HG02623 (cell line): ENCODE measurements around the gene CNBP.
"Not testable (repeated sequence)": the region's sequence is repeated elsewhere in the genome, so short reads cannot be mapped to it uniquely, and the experiment has no call there.

ENCODE experiments used
- ATAC-seq: cut with Tn5 transposase; IDR thresholded peaks from one replicate; pipeline ENCODE4 v1.9.1; 2021; ENCODE audit warnings: moderate library complexity; ENCODE audit not compliant: unreplicated experiment

CNBP gene

GRCh38 chr3:129183569-129184395 lies at the start of gene CNBP:
CNBP (minus strand) TSS chr3:129183896; CDS start chr3:129171757, 12,139 bp downstream.
- peak; percentile 97 for ATAC-seq

- no peak for ATAC-seq
Measured at GRCh38 chr3:129231331-129232119, 47.8 kb upstream of the CNBP start.

GRCh38 chr3:129230311-129231019 lies 46.8 kb upstream of the CNBP start:
- no peak for ATAC-seq

GRCh38 chr3:129228891-129229585 lies 45.3 kb upstream of the CNBP start:
- ATAC-seq = no peak

GRCh38 chr3:129226374-129226773 lies 42.7 kb upstream of the CNBP start:
- ATAC-seq = no peak

GRCh38 chr3:129224984-129225393 lies 41.3 kb upstream of the CNBP start:
- no peak for ATAC-seq

- ATAC-seq = not testable (repeated sequence)
Measured at GRCh38 chr3:129224387-129224786, 40.7 kb upstream of the CNBP start.

- no peak for ATAC-seq
Measured at GRCh38 chr3:129218742-129219141, 35.0 kb upstream of the CNBP start.

GRCh38 chr3:129213238-129213637 lies 29.5 kb upstream of the CNBP start:
- no peak for ATAC-seq

GRCh38 chr3:129211772-129212171 lies 28.1 kb upstream of the CNBP start:
- no peak for ATAC-seq

- no peak for ATAC-seq
Measured at GRCh38 chr3:129211345-129211744, 27.6 kb upstream of the CNBP start.

- no peak for ATAC-seq
Measured at GRCh38 chr3:129207479-129207878, 23.8 kb upstream of the CNBP start.

- ATAC-seq = no peak
Measured at GRCh38 chr3:129205109-129205832, 21.6 kb upstream of the CNBP start.

- no peak for ATAC-seq
Measured at GRCh38 chr3:129204473-129204872, 20.8 kb upstream of the CNBP start.

- no peak for ATAC-seq
Measured at GRCh38 chr3:129199366-129199765, 15.7 kb upstream of the CNBP start.

GRCh38 chr3:129197321-129197720 lies 13.6 kb upstream of the CNBP start:
- ATAC-seq = no peak

GRCh38 chr3:129196601-129197000 lies 12.9 kb upstream of the CNBP start:
- ATAC-seq = no peak

- ATAC-seq = no peak
Measured at GRCh38 chr3:129195731-129196256, 12.1 kb upstream of the CNBP start.

GRCh38 chr3:129189793-129190192 lies 6.1 kb upstream of the CNBP start:
- ATAC-seq = not testable (repeated sequence)

GRCh38 chr3:129187857-129188256 lies 4.2 kb upstream of the CNBP start:
- no peak for ATAC-seq
